ENCODE measurements around the gene DSCAML1.

DSCAML1 gene

GRCh38 chr11:117631336-117632140 is 165.5 kb downstream of the DSCAML1 start:
- no peak for DNase-seq

DNA sequence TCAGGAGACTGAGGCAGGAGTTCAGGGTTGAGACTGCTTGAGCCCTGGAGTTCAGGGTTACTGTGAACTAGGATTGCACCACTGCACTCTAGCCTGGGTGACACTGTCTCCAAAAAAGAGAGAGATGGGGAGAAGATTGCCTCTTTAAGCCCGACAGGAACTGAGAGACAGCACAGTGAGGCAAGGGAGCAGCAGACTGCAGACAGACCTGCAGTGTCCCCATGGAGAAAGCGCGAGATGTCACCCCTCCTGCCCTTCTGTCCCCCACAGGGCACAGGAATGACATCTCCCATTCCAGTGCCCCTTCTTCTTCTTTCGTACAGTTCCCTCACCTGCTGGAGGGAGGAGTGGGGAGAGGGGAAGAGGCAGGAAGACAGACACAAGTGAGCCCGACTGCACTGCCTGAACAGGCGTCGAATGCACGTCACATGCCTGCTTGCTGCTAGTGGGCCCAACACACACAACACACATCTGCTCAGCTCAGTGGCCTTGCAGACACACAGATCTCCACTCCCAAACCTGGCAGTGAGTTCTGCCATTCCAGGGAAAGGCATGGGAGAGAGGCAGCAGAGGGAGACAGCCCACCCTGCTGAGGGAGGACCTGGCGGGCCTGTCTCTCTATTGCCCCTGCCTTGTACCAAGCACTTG is 167.0 kb downstream of the DSCAML1 start:
- no peak for DNase-seq

- no peak for DNase-seq
These were observed 167.9 kb downstream of the DSCAML1 start for GRCh38 chr11:117629146-117629545.

GRCh38 chr11:117627259-117627658 is 169.8 kb downstream of the DSCAML1 start:
- no peak for DNase-seq

DNA sequence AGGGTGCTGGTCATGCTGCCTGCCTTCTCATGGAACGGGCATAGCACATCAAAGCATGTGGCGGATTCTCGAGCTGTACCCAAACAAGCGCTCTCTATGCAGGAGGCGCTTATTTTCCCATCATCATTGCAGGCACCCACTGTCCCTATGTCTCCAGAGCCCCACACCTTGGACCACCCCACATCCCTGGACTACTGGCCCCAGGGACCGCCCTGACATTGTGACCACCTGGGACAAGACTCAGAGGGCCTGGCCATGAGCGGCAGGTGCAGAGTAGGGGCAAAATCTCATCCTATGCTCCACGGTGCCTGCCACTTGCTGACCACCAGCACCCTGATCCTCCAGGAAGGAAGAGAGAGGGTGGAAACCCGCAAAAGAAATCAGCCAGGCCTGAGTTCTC is 170.4 kb downstream of the DSCAML1 start:
- DNase-seq, result no peak

DNA sequence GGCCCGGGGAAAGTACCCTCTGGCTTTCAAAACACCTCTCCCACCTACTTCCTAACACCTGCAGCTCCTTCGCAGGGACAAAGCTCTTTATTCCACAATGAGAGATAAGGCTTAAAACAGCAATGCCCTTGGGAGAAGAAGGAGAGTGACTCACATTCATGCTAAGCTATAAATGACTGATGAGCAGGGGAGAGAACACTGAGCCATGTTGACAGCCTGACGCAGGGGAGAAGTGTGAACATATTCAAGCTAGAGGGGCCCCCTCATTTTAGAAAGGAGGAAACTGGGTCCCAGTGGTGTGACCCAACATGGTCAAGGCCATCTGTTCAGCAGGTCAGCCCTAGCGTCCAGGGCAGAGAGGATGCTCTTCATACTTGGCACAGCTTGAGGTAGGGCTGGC is 171.8 kb downstream of the DSCAML1 start:
- DNase-seq, result no peak

DNA sequence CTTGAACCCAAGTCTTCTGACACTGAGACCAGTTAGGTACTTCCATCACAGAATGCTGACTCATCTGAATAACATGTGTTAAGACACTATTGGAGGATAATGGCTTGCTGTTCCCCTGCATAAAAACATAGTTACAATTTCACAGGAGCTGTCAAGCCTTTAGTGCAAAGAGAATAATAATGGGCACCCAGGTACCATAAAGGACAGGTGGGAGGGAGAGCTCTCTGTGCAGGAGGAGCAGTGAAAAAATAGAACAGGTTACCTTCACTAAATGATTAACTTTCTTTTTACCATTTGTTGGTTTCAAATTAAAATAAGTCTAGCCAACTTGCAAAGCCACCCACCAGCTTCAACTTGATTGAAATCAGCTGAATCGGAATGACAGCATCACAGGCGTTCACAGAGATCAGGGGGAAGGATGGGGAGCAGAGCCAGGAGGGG is 173.2 kb downstream of the DSCAML1 start:
- DNase-seq, result no peak

DNA sequence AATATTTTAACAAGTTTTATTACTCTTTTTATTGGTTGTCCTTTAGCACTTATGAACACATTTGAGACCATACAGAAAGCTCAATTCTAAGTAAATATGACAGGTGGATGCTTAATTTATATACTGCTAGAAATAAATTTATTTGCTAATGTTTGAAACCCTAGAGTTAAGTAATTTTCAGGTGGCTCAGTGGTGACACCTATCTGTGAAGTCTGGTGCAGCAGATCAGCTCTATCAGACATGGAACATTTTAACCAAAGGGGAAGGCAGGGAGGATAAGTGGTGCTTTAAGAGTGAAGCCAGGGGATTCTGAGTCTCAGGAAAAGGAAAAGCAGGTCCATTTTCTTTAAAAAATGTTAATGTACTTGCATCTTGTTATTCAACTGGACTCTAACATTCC is 175.8 kb downstream of the DSCAML1 start:
- no peak for DNase-seq

- DNase-seq, result no peak
These were observed 176.4 kb downstream of the DSCAML1 start for GRCh38 chr11:117620659-117621058.

- DNase-seq, result peak; percentile 70
These were observed 176.9 kb downstream of the DSCAML1 start for GRCh38 chr11:117620086-117620485.

DNA sequence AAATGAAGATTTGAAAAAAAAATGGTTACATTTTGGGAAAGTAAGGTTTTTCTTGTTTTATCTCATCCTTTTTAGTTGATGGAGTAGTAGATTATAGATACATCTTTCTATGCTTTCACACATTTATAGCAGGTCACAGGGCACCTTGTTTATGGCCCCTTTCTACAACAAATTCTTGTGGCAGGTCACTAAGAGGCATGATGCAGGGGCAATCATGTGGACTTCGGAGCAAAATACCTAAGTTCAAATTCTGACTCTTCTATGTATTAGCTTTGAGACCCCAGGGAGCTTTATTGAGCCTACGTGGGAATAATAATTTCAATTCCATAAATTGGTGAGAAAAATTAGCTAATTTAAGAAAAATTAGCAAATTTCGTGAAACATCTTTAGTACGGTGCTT is 177.4 kb downstream of the DSCAML1 start:
- no peak for DNase-seq

- DNase-seq, result peak; percentile 75
These were observed 178.0 kb downstream of the DSCAML1 start for GRCh38 chr11:117618982-117619355.

DNA sequence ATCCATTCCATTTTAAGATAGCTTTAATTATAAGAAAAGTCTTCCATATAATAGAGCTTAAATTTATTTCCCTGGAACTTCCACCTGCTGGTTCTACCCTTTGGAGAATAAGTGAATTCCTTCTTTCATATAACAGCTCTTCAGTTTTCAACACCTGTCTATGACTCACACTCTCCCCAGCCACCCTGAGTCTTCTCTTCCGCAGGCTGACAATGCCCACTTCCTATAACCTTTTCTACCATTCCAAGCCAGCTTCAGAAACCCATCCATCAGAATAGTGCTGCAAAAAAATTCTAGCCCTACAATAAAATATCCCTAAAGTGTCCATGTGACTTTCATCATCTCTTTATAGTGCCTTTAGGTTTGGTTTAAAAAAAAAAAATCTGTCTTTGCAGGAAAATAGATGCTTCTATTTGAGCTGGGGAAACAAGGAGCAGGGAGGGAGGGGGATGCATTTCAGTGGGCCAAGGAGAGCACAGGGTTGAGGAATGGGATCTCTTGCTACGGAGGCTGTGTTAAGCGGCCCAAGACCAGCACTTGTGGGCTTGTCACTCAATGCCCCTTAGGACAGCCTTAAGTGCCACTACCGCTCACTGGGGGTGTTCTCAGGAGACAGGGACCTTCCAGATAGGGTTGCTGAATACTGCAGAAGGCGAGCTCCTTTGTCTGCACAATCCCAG is 178.6 kb downstream of the DSCAML1 start:
- peak; percentile 81 for DNase-seq

GRCh38 chr11:117616979-117617378 is 180.0 kb downstream of the DSCAML1 start:
- DNase-seq, result no peak

- no peak for DNase-seq
These were observed 182.3 kb downstream of the DSCAML1 start for GRCh38 chr11:117614728-117615127.

GRCh38 chr11:117613521-117613920 is 183.5 kb downstream of the DSCAML1 start:
- no peak for DNase-seq

- no peak for DNase-seq
These were observed 184.8 kb downstream of the DSCAML1 start for GRCh38 chr11:117612177-117612576.

DNA sequence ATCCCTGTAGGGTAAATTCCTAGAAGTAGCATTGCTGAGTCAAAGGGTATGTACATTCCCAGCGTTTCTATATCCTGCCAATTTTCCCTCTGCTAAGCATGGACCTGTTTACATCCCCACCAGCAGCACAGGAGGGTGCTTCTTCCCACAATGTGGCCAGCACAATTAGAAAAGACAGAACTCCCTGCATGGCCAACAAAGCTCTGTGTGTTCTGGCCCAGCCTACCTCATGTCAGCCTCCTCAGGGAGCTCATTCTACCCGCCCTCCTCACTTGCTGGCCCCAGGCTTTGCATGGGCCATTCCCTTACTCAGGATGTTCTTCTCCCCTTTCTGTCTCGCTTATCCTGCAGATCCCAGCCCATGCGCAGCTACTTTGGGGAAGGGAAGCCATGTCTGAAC is 186.1 kb downstream of the DSCAML1 start:
- no peak for DNase-seq

DNA sequence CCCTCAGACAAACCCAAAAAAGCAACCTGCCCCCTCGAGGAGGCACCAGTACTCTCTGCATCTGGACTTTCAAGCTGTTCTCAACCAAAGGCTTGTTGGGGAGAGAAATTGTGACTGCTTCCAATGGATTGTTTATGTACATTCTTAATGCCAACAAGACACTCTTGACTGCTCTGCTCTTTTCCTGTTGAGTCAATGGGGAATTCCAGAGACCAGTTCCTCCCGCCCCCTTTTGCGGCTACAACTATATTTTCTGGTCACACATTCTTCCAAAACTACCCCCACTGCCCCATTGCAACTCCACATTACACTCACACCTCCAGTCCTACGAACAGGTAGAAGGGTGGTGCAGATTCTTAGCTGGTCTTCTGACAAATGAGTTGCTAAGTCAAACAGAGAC is 187.0 kb downstream of the DSCAML1 start:
- no peak for DNase-seq

GRCh38 chr11:117607449-117607848 is 189.6 kb downstream of the DSCAML1 start:
- DNase-seq, result no peak

- no peak for DNase-seq
These were observed 190.2 kb downstream of the DSCAML1 start for GRCh38 chr11:117606790-117607189.

- DNase-seq, result no peak
These were observed 190.8 kb downstream of the DSCAML1 start for GRCh38 chr11:117606211-117606610.

DNA sequence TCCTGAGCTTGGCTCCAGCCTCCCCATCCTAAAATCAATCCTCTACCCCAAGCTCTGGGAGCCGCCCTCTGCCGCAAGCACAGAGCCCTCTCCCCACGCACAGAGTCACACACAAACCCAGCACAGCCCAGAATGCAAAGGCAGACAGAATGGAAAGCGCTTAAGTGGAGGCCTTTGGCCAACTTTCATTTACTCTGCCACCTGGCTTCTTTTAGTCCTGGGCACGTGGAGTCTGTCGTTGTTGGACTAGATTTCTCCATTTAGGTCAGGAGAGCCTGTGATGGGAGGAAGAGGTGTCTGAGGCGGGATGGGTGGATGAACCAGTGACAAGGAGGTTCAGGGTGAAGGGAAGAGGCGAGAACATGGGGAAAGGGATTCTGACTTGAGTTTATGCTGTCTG is 191.7 kb downstream of the DSCAML1 start:
- no peak for DNase-seq
